Activated B cell treated with CpG ODN at 0.5 μM for 24 hours (primary cell): ENCODE measurements around the gene HAPLN1. TPM values are rescaled to one million over a fixed set of nuclear protein-coding genes. Genes with fewer than 3 reads are reported as not detected.

Source experiments
- ATAC-seq: fragments of 200-7000 bp; cut with Tn5 transposase; one replicate; pipeline ENCODE4 v1.10.0; 2021; ENCODE audit warnings: low read depth, mild to moderate bottlenecking, moderate library complexity
- CTCF ChIA-PET: fragments of 350-600 bp; sonication (Branson Sonifier 250); formaldehyde crosslinking; loops from one replicate; lab custom pipeline; 2021; ENCODE audit warnings: antibody characterized with exemption; lab: Charles Lee
- POLR2A ChIA-PET: fragments of 350-600 bp; sonication (Branson Sonifier 250); formaldehyde crosslinking; loops from one replicate; lab custom pipeline; 2021; ENCODE audit warnings: antibody characterized with exemption; lab: Charles Lee
- DNase-seq: peaks from one replicate; pipeline ENCODE4 v3.0.0; 2022
- H3K27ac Mint-ChIP-seq: one replicate; pipeline ENCODE4 v1.8.0; 2020; ENCODE audit warnings: mixed read lengths
- H3K27me3 Mint-ChIP-seq: one replicate; pipeline ENCODE4 v1.8.0; 2021; ENCODE audit warnings: mixed read lengths
- H3K36me3 Mint-ChIP-seq: one replicate; pipeline ENCODE4 v1.8.0; 2021; ENCODE audit warnings: low read depth, mixed read lengths
- H3K4me1 Mint-ChIP-seq: one replicate; pipeline ENCODE4 v1.8.0; 2021; ENCODE audit warnings: mixed read lengths
- H3K4me3 Mint-ChIP-seq: one replicate; pipeline ENCODE4 v1.8.0; 2020; ENCODE audit warnings: mild to moderate bottlenecking, mixed read lengths
- H3K9me3 Mint-ChIP-seq: one replicate; pipeline ENCODE4 v1.8.0; 2020; ENCODE audit warnings: mixed read lengths
- intact Hi-C: fragments of 100-400 bp; cut with micrococcal nuclease; formaldehyde crosslinking; loops from one replicate; pipeline ENCODE4 v1.15.1; 2024
- total RNA-seq: library from RNA; stranded (reverse); gene quantifications from 2 replicates; pipeline ENCODE4 v1.2.3, GENCODE V29; 2022
- TF ChIP-seq, protein P1 (sequence below): fragments of 200-600 bp; IDR thresholded peaks from one replicate; pipeline ENCODE4 v1.8.0; 2022; ENCODE audit warnings: antibody characterized with exemption, mild to moderate bottlenecking

The HAPLN1 gene
- total RNA-seq, 1 donor from 2014 or later = not detected

DNA sequence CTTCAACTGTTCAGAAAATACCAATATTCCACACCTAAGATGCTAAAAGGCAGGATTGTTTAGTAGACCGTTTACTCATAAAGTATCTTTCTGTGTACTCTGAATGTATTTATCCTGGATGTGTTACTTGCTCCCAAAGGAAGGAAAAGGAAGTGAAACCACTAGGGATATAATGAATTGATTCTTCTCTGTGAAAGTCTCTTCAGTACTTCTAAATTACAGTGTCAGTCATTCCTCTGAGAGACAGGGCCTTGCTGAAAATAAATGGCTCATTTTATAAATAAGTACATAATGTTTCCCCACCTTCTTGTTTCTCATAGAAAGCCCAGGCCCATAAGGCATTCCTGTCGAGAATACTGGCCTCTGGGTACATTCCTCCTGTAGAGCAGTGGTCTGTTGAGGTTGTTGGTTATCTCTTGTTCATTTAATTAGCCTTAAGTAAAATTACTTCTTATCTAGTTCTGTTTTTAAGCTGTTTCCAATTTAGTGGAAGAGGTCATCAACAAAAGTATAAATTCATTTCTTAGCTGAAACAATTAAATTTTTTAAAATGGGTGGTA, 1.6 kb downstream of the HAPLN1 start:
- no peak for ATAC-seq
- no peak overlapping the region for H3K27ac Mint-ChIP-seq

DNA sequence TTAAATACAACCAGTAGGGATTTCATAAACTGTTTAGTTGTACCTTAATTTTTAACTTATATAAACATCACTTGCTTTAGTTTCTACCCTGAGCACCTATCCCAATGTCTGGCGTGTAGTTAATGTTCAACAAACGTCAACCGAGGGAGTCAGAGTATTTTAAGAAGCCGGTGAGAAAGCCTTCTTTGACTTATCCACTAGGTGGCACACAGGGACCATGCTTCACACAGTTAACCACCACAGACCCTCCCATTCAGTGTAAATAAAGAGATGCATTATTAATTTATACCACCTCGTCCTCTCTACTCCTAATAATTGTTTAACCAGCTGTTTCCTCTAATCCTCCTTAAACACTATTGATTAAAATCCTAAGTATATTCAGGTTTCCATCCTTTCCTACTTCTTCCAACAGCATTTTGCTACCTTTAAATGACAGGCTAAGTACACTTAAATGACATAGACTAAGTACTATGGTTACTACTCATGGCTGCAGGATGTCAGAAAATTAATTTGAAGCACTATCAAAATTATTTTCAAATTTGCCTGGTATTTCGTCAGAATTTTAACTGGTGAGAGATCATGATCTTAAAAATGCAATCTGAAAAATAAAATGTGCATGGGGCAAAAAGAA, 2.3 kb downstream of the HAPLN1 start:
- H3K27me3 Mint-ChIP-seq = peaks cover 34% of the 10 kb centered on the region
- no peak overlapping the region for H3K27ac Mint-ChIP-seq
- peaks cover 13% of the 10 kb centered on the region for H3K4me1 Mint-ChIP-seq
- no peaks in the 10 kb centered on the region for H3K9me3 Mint-ChIP-seq
- H3K36me3 Mint-ChIP-seq = no peaks in the 10 kb centered on the region
- DNase-seq = no peak
- intact Hi-C loops = loop anchor here (2.0 kb wide), 1 partner anchor 536 kb away; no protein-coding TSS in a partner anchor
- peak; percentile 60 for ATAC-seq
- TF ChIP-seq, protein P1, sequence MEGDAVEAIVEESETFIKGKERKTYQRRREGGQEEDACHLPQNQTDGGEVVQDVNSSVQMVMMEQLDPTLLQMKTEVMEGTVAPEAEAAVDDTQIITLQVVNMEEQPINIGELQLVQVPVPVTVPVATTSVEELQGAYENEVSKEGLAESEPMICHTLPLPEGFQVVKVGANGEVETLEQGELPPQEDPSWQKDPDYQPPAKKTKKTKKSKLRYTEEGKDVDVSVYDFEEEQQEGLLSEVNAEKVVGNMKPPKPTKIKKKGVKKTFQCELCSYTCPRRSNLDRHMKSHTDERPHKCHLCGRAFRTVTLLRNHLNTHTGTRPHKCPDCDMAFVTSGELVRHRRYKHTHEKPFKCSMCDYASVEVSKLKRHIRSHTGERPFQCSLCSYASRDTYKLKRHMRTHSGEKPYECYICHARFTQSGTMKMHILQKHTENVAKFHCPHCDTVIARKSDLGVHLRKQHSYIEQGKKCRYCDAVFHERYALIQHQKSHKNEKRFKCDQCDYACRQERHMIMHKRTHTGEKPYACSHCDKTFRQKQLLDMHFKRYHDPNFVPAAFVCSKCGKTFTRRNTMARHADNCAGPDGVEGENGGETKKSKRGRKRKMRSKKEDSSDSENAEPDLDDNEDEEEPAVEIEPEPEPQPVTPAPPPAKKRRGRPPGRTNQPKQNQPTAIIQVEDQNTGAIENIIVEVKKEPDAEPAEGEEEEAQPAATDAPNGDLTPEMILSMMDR = no peak
- H3K4me3 Mint-ChIP-seq = no peak overlapping the region
- CTCF ChIA-PET = interaction anchor here (1.5 kb wide), 1 partner anchor 17 kb away, joined by 3 read pairs; no protein-coding TSS in a partner anchor
- POLR2A ChIA-PET = no interaction called here

More for the DNA sequence above, 1.6 kb downstream of the HAPLN1 start:
- peaks cover 13% of the 10 kb centered on the region for H3K4me1 Mint-ChIP-seq
- intact Hi-C loops = loop anchor here (2.0 kb wide), 1 partner anchor 536 kb away; no protein-coding TSS in a partner anchor
- ChIA-PET CTCF (no interaction called here), POLR2A (no interaction called here)
- no peak for DNase-seq
- no peaks in the 10 kb centered on the region for H3K36me3 Mint-ChIP-seq
- H3K9me3 Mint-ChIP-seq = no peaks in the 10 kb centered on the region
- H3K27me3 Mint-ChIP-seq = peaks cover 36% of the 10 kb centered on the region
- no peak overlapping the region for H3K4me3 Mint-ChIP-seq
- TF ChIP-seq, protein P1 = no peak

DNA sequence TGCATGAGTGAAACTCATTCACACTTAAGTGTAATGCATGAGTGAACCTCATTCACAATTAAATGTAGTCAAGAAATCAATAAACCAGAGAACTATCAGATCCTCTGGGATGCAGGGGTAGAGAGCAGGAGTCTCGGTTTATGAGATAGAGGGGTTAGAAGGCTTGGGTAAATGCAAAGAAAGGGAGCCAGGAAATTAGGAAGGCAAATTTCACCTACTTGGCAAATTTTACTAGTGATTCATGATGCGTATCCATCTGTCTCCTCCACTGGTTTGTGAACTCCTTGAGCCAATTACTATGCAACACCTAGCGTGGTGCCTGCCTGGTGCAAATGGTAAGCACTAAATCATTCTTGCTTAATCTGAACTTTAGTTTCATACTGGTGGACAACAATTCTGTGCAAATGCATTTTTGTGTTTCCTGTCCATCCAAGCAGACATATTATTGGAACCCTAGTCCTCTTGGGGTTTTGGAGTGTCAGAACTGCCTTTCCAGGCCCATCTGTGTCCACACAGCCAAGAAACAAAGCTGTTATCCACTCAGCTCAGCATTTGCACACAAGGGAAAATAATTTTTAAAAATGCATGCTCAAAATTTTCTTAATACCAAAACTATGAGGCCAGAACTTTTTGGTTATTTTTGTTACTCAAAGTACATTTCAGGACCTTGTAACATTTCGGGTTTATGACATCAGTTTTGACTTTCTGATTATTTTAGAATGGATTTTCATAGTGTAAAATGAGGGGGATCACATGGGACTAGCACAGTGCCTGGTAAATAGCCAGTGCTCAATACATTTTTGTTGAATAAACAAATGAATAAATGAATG, 5.2 kb downstream of the HAPLN1 start:
- no peak overlapping the region for H3K4me3 Mint-ChIP-seq
- ChIA-PET CTCF (no interaction called here), POLR2A (no interaction called here)
- TF ChIP-seq, protein P1 = no peak
- no peak overlapping the region for H3K27ac Mint-ChIP-seq
- H3K4me1 Mint-ChIP-seq = no peaks in the 10 kb centered on the region
- no peaks in the 10 kb centered on the region for H3K9me3 Mint-ChIP-seq
- intact Hi-C loops = no loop called here
- H3K36me3 Mint-ChIP-seq = no peaks in the 10 kb centered on the region
- H3K27me3 Mint-ChIP-seq = peaks cover 13% of the 10 kb centered on the region
- no peak for ATAC-seq
- DNase-seq = no peak

DNA sequence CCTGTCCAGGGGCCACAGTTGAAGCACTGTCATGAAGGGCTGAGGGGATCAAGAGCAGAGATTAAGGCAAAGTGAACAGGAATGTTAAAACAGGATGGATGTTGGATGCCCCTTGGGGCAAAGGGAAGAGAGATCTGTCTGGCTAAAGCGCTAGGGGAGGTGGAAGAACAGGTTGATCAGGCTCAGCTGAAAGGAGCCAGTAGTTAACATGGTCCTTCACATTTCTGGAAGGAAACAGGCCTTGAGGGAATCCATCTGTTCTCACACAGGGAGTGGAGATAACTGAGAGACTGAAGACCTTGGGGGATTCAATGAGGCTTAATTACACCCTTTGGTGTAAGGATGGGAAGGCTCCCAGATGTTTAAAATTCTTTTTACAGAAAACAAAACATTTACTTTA, 5.8 kb downstream of the HAPLN1 start:
- Mint-ChIP-seq H3K36me3 (no peaks in the 10 kb centered on the region), H3K27ac (no peak overlapping the region), H3K4me1 (no peaks in the 10 kb centered on the region), H3K9me3 (no peaks in the 10 kb centered on the region), H3K27me3 (peaks cover 9% of the 10 kb centered on the region), H3K4me3 (no peak overlapping the region)
- TF ChIP-seq, protein P1 = no peak
- DNase-seq = no peak
- ChIA-PET POLR2A (no interaction called here), CTCF (no interaction called here)
- intact Hi-C loops = loop anchor here (5.0 kb wide), 1 partner anchor 1363 kb away; no protein-coding TSS in a partner anchor
- no peak for ATAC-seq
